Adipose tissue (tissue), 3 donors: ENCODE data around the gene ABHD15. TPM values are rescaled to one million over a fixed set of nuclear protein-coding genes. Genes with fewer than 3 reads are reported as not detected.

Experiments used
- H3K27ac ChIP-seq: one replicate; pipeline ENCODE4 v1.5.1; 2013; ENCODE audit warnings: low read depth, low read length
- WGBS, 3 donors: extraction: QIAGEN DNeasy Blood & Tissue Kit; methylation state at CpG; one replicate each; pipeline ENCODE4 v1.1.7; 2013; 5-methylcytosine and 5-hydroxymethylcytosine counted together
- polyA plus RNA-seq, 3 donors: library from polyadenylated mRNA; stranded (reverse); fragments of 200-250 nt; gene quantifications; one replicate each; pipeline ENCODE4 v1.2.3, GENCODE V29; 2013
- donor health status: healthy with polysubstance abuse.
- donor health status: Bipolar disorder and iron deficiency.
- donor health status: healthy.

ABHD15 gene
- 10 to 100 TPM in 1 of 3 donors, 1 to 10 TPM in 2; 8.3 to 38.0 (median 8.3) TPM for polyA plus RNA-seq

- 1 to 3% (median 2%) methylated on average over 31 to 93 of the region's 94 CpGs for WGBS, 3 donors
- no peak within 1 kb of the TSS for H3K27ac ChIP-seq
These were observed at the start of gene ABHD15 for GRCh38 chr17:29566473-29567303. TSS of gene ABHD15 (minus strand) at chr17:29567037. CDS start at chr17:29566966, 71 bp downstream.

GRCh38 chr17:29615492-29616299 is 48.9 kb upstream of the ABHD15 start:
- H3K27ac ChIP-seq = peak overlapping the region; percentile 72
- 2 to 3% (median 2%) methylated on average over 54 to 74 of the region's 74 CpGs for WGBS, 3 donors

GRCh38 chr17:29615048-29615385 is 48.2 kb upstream of the ABHD15 start:
- no peak overlapping the region for H3K27ac ChIP-seq
- WGBS, 3 donors = 21 to 28% (median 21%) methylated on average over 15 of the region's 15 CpGs

- WGBS, 3 donors = 45 to 70% (median 68%) methylated on average over 16 of the region's 16 CpGs
These were observed 47.7 kb upstream of the ABHD15 start for GRCh38 chr17:29614349-29615047.

GRCh38 chr17:29613856-29614255 is 47.0 kb upstream of the ABHD15 start:
- 12 to 35% (median 34%) methylated on average over 13 of the region's 13 CpGs for WGBS, 3 donors
- no peak overlapping the region for H3K27ac ChIP-seq

More at GRCh38 chr17:29614349-29615047, 47.7 kb upstream of the ABHD15 start:
- no peak overlapping the region for H3K27ac ChIP-seq

GRCh38 chr17:29613352-29613837 is 46.6 kb upstream of the ABHD15 start:
- WGBS, 3 donors = 2 to 5% (median 2%) methylated on average over 31 to 50 of the region's 50 CpGs
- no peak overlapping the region for H3K27ac ChIP-seq

GRCh38 chr17:29612404-29613280 is 45.8 kb upstream of the ABHD15 start:
- WGBS, 3 donors = 31 to 73% (median 63%) methylated on average over 76 to 85 of the region's 85 CpGs
- no peak overlapping the region for H3K27ac ChIP-seq

GRCh38 chr17:29612094-29612403 is 45.2 kb upstream of the ABHD15 start:
- 87 to 95% (median 94%) methylated on average over 11 to 12 of the region's 12 CpGs for WGBS, 3 donors
- H3K27ac ChIP-seq = no peak overlapping the region

GRCh38 chr17:29611351-29612093 is 44.7 kb upstream of the ABHD15 start:
- no peak overlapping the region for H3K27ac ChIP-seq
- 98% methylated on average over 11 of the region's 11 CpGs for WGBS, 3 donors

GRCh38 chr17:29610395-29610794 is 43.6 kb upstream of the ABHD15 start:
- H3K27ac ChIP-seq = no peak overlapping the region
- WGBS, 3 donors = 84 to 87% (median 85%) methylated on average over 3 of the region's 3 CpGs

GRCh38 chr17:29608986-29609385 is 42.1 kb upstream of the ABHD15 start:
- WGBS, 3 donors = 90 to 95% (median 91%) methylated on average over 15 of the region's 15 CpGs
- no peak overlapping the region for H3K27ac ChIP-seq

- 89 to 92% (median 92%) methylated on average over 21 to 29 of the region's 29 CpGs for WGBS, 3 donors
These were observed 40.8 kb upstream of the ABHD15 start for GRCh38 chr17:29607557-29608195.

GRCh38 chr17:29603109-29603674 is 36.4 kb upstream of the ABHD15 start:
- WGBS, 3 donors = 80 to 91% (median 90%) methylated on average over 6 of the region's 6 CpGs
- no peak overlapping the region for H3K27ac ChIP-seq

More at GRCh38 chr17:29607557-29608195, 40.8 kb upstream of the ABHD15 start:
- no peak overlapping the region for H3K27ac ChIP-seq

- no peak overlapping the region for H3K27ac ChIP-seq
- WGBS, 3 donors = 57 to 81% (median 59%) methylated on average over 12 to 13 of the region's 13 CpGs
These were observed 30.7 kb upstream of the ABHD15 start for GRCh38 chr17:29597361-29598172.

GRCh38 chr17:29596811-29597210 is 30.0 kb upstream of the ABHD15 start:
- 52 to 83% (median 66%) methylated on average over 9 of the region's 9 CpGs for WGBS, 3 donors
- H3K27ac ChIP-seq = no peak overlapping the region
